PC-3 (cell line): ENCODE results near the gene NR1D1. TPM values are rescaled to one million over a fixed set of nuclear protein-coding genes. Genes with fewer than 3 reads are reported as not detected.

Source experiments
- ATAC-seq: fragments of 200-7000 bp; cut with Tn5 transposase; 2 replicates; pipeline ENCODE4 v1.9.1; 2020; ENCODE audit warnings: mild to moderate bottlenecking, moderate library complexity
- BruUV-seq: library from RNA; stranded (reverse); fragments of 400-500 nt; replicated peaks from 2 replicates; lab custom pipeline; 2021; lab: Mats Ljungman, UMichigan
- CTCF ChIA-PET: fragments of 300-600 bp; sonication (Branson Sonifier 250); formaldehyde crosslinking; loops from one replicate; lab custom pipeline; 2022; ENCODE audit warnings: antibody characterized with exemption; lab: Charles Lee
- POLR2A ChIA-PET: fragments of 300-600 bp; sonication (Branson Sonifier 250); formaldehyde crosslinking; loops from one replicate; lab custom pipeline; 2022; ENCODE audit warnings: antibody characterized with exemption; ENCODE audit not compliant: unreplicated experiment; lab: Charles Lee
- DNase-seq: peaks from one replicate; pipeline ENCODE4 v3.0.0-alpha.2; 2015
- H2AFZ ChIP-seq: fragments of 300-600 bp; sonication (generic); 2 replicates; pipeline ENCODE4 v1.6.0; 2016; ENCODE audit warnings: antibody characterized with exemption, low read length
- H3F3A ChIP-seq: fragments of 300-600 bp; sonication (generic); one replicate; pipeline ENCODE4 v1.6.0; 2017; ENCODE audit warnings: antibody characterized with exemption, low read length, control low read depth, mild to moderate bottlenecking; ENCODE audit not compliant: unreplicated experiment
- H3K27ac ChIP-seq: fragments of 300-600 bp; sonication (generic); 2 replicates; pipeline ENCODE4 v1.5.1; 2016; ENCODE audit warnings: mild to moderate bottlenecking, low read length
- H3K27me3 ChIP-seq: fragments of 300-600 bp; sonication (generic); 2 replicates; pipeline ENCODE4 v1.6.1; 2016; ENCODE audit warnings: low read length, mixed read lengths
- H3K36me3 ChIP-seq: fragments of 300-600 bp; sonication (generic); 2 replicates; pipeline ENCODE4 v1.6.1; 2016; ENCODE audit warnings: low read depth, mixed run types, low read length, mixed read lengths
- H3K4me1 ChIP-seq: fragments of 300-600 bp; sonication (generic); 2 replicates; pipeline ENCODE4 v1.5.1; 2016; ENCODE audit warnings: low read length; ENCODE audit not compliant: insufficient read depth
- H3K4me2 ChIP-seq: fragments of 300-600 bp; sonication (generic); 2 replicates; pipeline ENCODE4 v1.6.0; 2016; ENCODE audit warnings: low read length
- H3K4me3 ChIP-seq: fragments of 300-600 bp; sonication (generic); 2 replicates; pipeline ENCODE4 v1.5.1; 2016; ENCODE audit warnings: mild to moderate bottlenecking, low read length, mixed read lengths
- H3K79me2 ChIP-seq: fragments of 300-600 bp; sonication (generic); 2 replicates; pipeline ENCODE4 v1.6.1; 2017; ENCODE audit warnings: low read length, mixed read lengths
- H3K9ac ChIP-seq: fragments of 300-600 bp; sonication (generic); 2 replicates; pipeline ENCODE4 v1.6.0; 2016; ENCODE audit warnings: mild to moderate bottlenecking, low read length
- H3K9me2 ChIP-seq: fragments of 300-600 bp; sonication (generic); replicated peaks from 2 replicates; pipeline ENCODE4 v1.6.1; 2016; ENCODE audit warnings: mixed run types, low read length, mixed read lengths
- H3K9me3 ChIP-seq: fragments of 300-600 bp; sonication (generic); 2 replicates; pipeline ENCODE4 v1.6.1; 2016; ENCODE audit warnings: low read length, mixed read lengths
- H4K20me1 ChIP-seq: fragments of 300-600 bp; sonication (generic); 2 replicates; pipeline ENCODE4 v1.6.1; 2016; ENCODE audit warnings: low read length, mixed read lengths
- CTCF ChIP-seq: fragments of 300-600 bp; sonication (generic); conservative IDR thresholded peaks from 2 replicates; pipeline ENCODE4 v1.5.1; 2017; ENCODE audit warnings: antibody characterized with exemption, low read depth, mild to moderate bottlenecking, low read length
- EZH2 ChIP-seq: fragments of 300-600 bp; sonication (generic); IDR thresholded peaks from one replicate; pipeline ENCODE4 v1.6.1; 2017; ENCODE audit warnings: antibody characterized with exemption, mild to moderate bottlenecking, low read length; ENCODE audit not compliant: unreplicated experiment
- EZH2phosphoT487 ChIP-seq: fragments of 300-600 bp; sonication (generic); IDR thresholded peaks from 2 replicates; pipeline ENCODE4 v1.6.1; 2018; ENCODE audit warnings: mild to moderate bottlenecking, antibody characterized with exemption, low read length, borderline replicate concordance
- intact Hi-C: fragments of 100-400 bp; cut with micrococcal nuclease; formaldehyde crosslinking; loops from 2 replicates; pipeline ENCODE4 v1.9.0; 2023
- total RNA-seq: library from RNA; depleted of rRNA; stranded (reverse); fragments of >200 nt; gene quantifications from 2 replicates; pipeline ENCODE4 v1.2.3, GENCODE V29; 2014

NR1D1 gene
- total RNA-seq, 1 experiment from 2014 or later = 7.1 TPM

GRCh38 chr17:40062329-40063186 lies 37.8 kb downstream of the NR1D1 start, which contains the start of gene THRA:
THRA (plus strand) TSS chr17:40062965; CDS start chr17:40074489, 11,524 bp downstream.
- intact Hi-C loops = loop anchor here (2.0 kb wide), 1 partner anchor 48 kb away; no protein-coding TSS in a partner anchor

GRCh38 chr17:40061609-40062038 lies 38.8 kb downstream of the NR1D1 start:
- Histone ChIP-seq H3K9ac (no peak overlapping the region), H2AFZ (no peak overlapping the region), H3K9me2 (no peaks in the 10 kb centered on the region), H4K20me1 (no peaks in the 10 kb centered on the region), H3K36me3 (no peaks in the 10 kb centered on the region), H3K27ac (no peak overlapping the region), H3K9me3 (no peaks in the 10 kb centered on the region), H3F3A (no peaks in the 10 kb centered on the region), H3K27me3 (no peaks in the 10 kb centered on the region), H3K4me1 (peaks cover 5% of the 10 kb centered on the region; the same call in 1 of the 2 replicates), H3K4me3 (no peak overlapping the region), H3K79me2 (no peaks in the 10 kb centered on the region), H3K4me2 (no peak overlapping the region)
- no TSS peak for BruUV-seq
- POLR2A ChIA-PET = no interaction called here
- TF ChIP-seq EZH2 (no peak), EZH2phosphoT487 (no peak), CTCF (no peak)
- no peak for ATAC-seq
- CTCF ChIA-PET = no interaction called here
- intact Hi-C loops = loop anchor here (2.0 kb wide), 1 partner anchor 49 kb away; no protein-coding TSS in a partner anchor
- no peak for DNase-seq

More at GRCh38 chr17:40062329-40063186, 37.8 kb downstream of the NR1D1 start, which contains the start of gene THRA:
- peak; percentile 55 for DNase-seq
- ATAC-seq = peak; percentile 83
- peak within 1 kb of the TSS; percentile 93 for H2AFZ ChIP-seq
- H3K79me2 ChIP-seq = no peaks in the 10 kb centered on the region
- peak within 1 kb of the TSS; percentile 89 for H3K4me2 ChIP-seq
- BruUV-seq = no TSS peak
- H3K4me3 ChIP-seq = peak within 1 kb of the TSS; percentile 94
- ChIA-PET POLR2A (no interaction called here), CTCF (interaction anchor here (1.0 to 1.2 kb wide), 2 partner anchors 12 to 49 kb away, joined by 3 read pairs; no protein-coding TSS in a partner anchor)
- no peak for TF ChIP-seq EZH2
- TF ChIP-seq EZH2phosphoT487 = no peak
- no peak for TF ChIP-seq CTCF
- no peaks in the 10 kb centered on the region for H3K9me2 ChIP-seq
- H3F3A ChIP-seq = no peaks in the 10 kb centered on the region
- H3K9ac ChIP-seq = peak within 1 kb of the TSS; percentile 69
- H3K4me1 ChIP-seq = peaks cover 5% of the 10 kb centered on the region; the same call in 1 of the 2 replicates
- H3K27me3 ChIP-seq = no peaks in the 10 kb centered on the region
- H3K27ac ChIP-seq = no peak within 1 kb of the TSS
- no peaks in the 10 kb centered on the region for H3K9me3 ChIP-seq
- H3K36me3 ChIP-seq = no peaks in the 10 kb centered on the region
- H4K20me1 ChIP-seq = no peaks in the 10 kb centered on the region
